KOPT-K1 (cell line): ENCODE results near the gene HMGB2.

Source experiments
- H3K27ac ChIP-seq: fragments of 200-600 bp; sonication (generic); 2 replicates; pipeline ENCODE4 v1.5.1; 2016; ENCODE audit warnings: antibody characterized with exemption, mild to moderate bottlenecking, low read depth, low read length; ENCODE audit not compliant: poor library complexity, severe bottlenecking
- H3K36me3 ChIP-seq: fragments of 200-600 bp; sonication (generic); 2 replicates; pipeline ENCODE4 v1.5.1; 2017; ENCODE audit warnings: antibody characterized with exemption, mild to moderate bottlenecking, low read length, moderate library complexity; ENCODE audit not compliant: insufficient read depth
- H3K9me3 ChIP-seq: fragments of 200-600 bp; sonication (generic); 2 replicates; pipeline ENCODE4 v1.5.1; 2017; ENCODE audit warnings: antibody characterized with exemption, low read length, mild to moderate bottlenecking; ENCODE audit not compliant: insufficient read depth, poor library complexity, severe bottlenecking

HMGB2 gene

GRCh38 chr4:173282626-173283025 lies 51.5 kb downstream of the HMGB2 start:
- Histone ChIP-seq H3K9me3 (peaks cover 48% of the 10 kb centered on the region), H3K36me3 (peaks cover 14% of the 10 kb centered on the region), H3K27ac (no peak overlapping the region)

- Histone ChIP-seq H3K9me3 (peaks cover 44% of the 10 kb centered on the region), H3K27ac (no peak overlapping the region), H3K36me3 (peaks cover 14% of the 10 kb centered on the region)
Measured at GRCh38 chr4:173282256-173282562, 51.9 kb downstream of the HMGB2 start.

- H3K36me3 ChIP-seq, result peaks cover 11% of the 10 kb centered on the region
- peaks cover 38% of the 10 kb centered on the region for H3K9me3 ChIP-seq
- H3K27ac ChIP-seq, result no peak overlapping the region
Measured at GRCh38 chr4:173281406-173282255, 52.5 kb downstream of the HMGB2 start.
